ENCODE results near the gene IL1RAPL1.

- no peak for TF ChIP-seq CTCF (IDR thresholded peaks at IDR 0.05; ENCODE audit: insufficient read depth, low read depth, low read length)
- TF ChIP-seq EZH2 (IDR thresholded peaks at IDR 0.05; ENCODE audit: insufficient read depth, low read length): no peak
These were observed 478.2 kb downstream of the IL1RAPL1 start for GRCh38 chrX:29065477-29065876.
